ENCODE data around the gene SCNN1A. TPM values are rescaled to one million over a fixed set of nuclear protein-coding genes. Genes with fewer than 3 reads are reported as not detected.

SCNN1A gene
- total RNA-seq, 4 donors from 2014 or later: 74.2 to 143 (median 93.7) TPM

GRCh38 chr12:6352193-6353173 is 22.9 kb downstream of the SCNN1A start:
- 59% methylated on average over 9 of the region's 9 CpGs for WGBS
- no peaks in the 10 kb centered on the region for H3K9me3 ChIP-seq
- no peak for TF ChIP-seq EP300 (IDR thresholded peaks at IDR 0.05)
- no peak for TF ChIP-seq POLR2A (IDR thresholded peaks at IDR 0.05)
- TF ChIP-seq POLR2AphosphoS5 (IDR thresholded peaks at IDR 0.05): no peak
- no peak for TF ChIP-seq CTCF (IDR thresholded peaks at IDR 0.05)
- H3K27me3 ChIP-seq: no peaks in the 10 kb centered on the region
- DNase-seq (ENCODE audit: low spot score in 2 of 2): no peak
- no peak overlapping the region for H3K4me3 ChIP-seq
- H3K36me3 ChIP-seq: no peaks in the 10 kb centered on the region
- no peak overlapping the region for H3K27ac ChIP-seq
- H3K4me1 ChIP-seq: peaks cover 10% of the 10 kb centered on the region

GRCh38 chr12:6351622-6352021 is 23.7 kb downstream of the SCNN1A start:
- no peak for DNase-seq (ENCODE audit: low spot score in 2 of 2)
- Histone ChIP-seq H3K4me1 (peaks cover 17% of the 10 kb centered on the region), H3K36me3 (no peaks in the 10 kb centered on the region), H3K4me3 (no peak overlapping the region), H3K27ac (no peak overlapping the region), H3K9me3 (no peaks in the 10 kb centered on the region), H3K27me3 (no peaks in the 10 kb centered on the region)
- no peak for TF ChIP-seq POLR2AphosphoS5 (IDR thresholded peaks at IDR 0.05)
- TF ChIP-seq EP300 (IDR thresholded peaks at IDR 0.05): no peak
- no peak for TF ChIP-seq POLR2A (IDR thresholded peaks at IDR 0.05)
- TF ChIP-seq CTCF (IDR thresholded peaks at IDR 0.05): no peak
- WGBS: 83% methylated on average over 5 of the region's 5 CpGs

- no peaks in the 10 kb centered on the region for H3K27me3 ChIP-seq
- no peaks in the 10 kb centered on the region for H3K36me3 ChIP-seq
- DNase-seq (ENCODE audit: low spot score in 2 of 2): peak in 1 of 2 donors; percentile 85
- peaks cover 42% of the 10 kb centered on the region for H3K4me1 ChIP-seq
- peak overlapping the region; percentile 12 for H3K4me3 ChIP-seq
- 44% methylated on average over 14 of the region's 19 CpGs for WGBS
- no peaks in the 10 kb centered on the region for H3K9me3 ChIP-seq
- TF ChIP-seq EP300 (IDR thresholded peaks at IDR 0.05) (no peak), CTCF (IDR thresholded peaks at IDR 0.05) (no peak), POLR2AphosphoS5 (IDR thresholded peaks at IDR 0.05) (peak in 1 of 3 donors; percentile 79), POLR2A (IDR thresholded peaks at IDR 0.05) (no peak)
- peak overlapping the region; percentile 77 for H3K27ac ChIP-seq
These were observed 27.7 kb downstream of the SCNN1A start for GRCh38 chr12:6347367-6348338.

GRCh38 chr12:6346942-6347341 is 28.4 kb downstream of the SCNN1A start:
- Histone ChIP-seq H3K27ac (peak overlapping the region; percentile 77), H3K36me3 (no peaks in the 10 kb centered on the region), H3K4me1 (peaks cover 49% of the 10 kb centered on the region), H3K27me3 (no peaks in the 10 kb centered on the region), H3K4me3 (no peak overlapping the region), H3K9me3 (no peaks in the 10 kb centered on the region)
- TF ChIP-seq CTCF (IDR thresholded peaks at IDR 0.05) (no peak), POLR2AphosphoS5 (IDR thresholded peaks at IDR 0.05) (no peak), POLR2A (IDR thresholded peaks at IDR 0.05) (no peak), EP300 (IDR thresholded peaks at IDR 0.05) (no peak)
- WGBS: 81% methylated on average over 8 of the region's 8 CpGs
- DNase-seq (ENCODE audit: low spot score in 2 of 2): no peak

All from suprapubic skin (tissue), 4 donors.